Activated CD8-positive, alpha-beta memory T cell treated with anti-CD3 and anti-CD28 coated beads, Interleukin-2, amount 10 ng/mL, durations not matched to agents 7 days and 5 days (primary cell): ENCODE data around the gene SLC1A7. TPM values are rescaled to one million over a fixed set of nuclear protein-coding genes. Genes with fewer than 3 reads are reported as not detected.
"Not testable (repeated sequence)": the region's sequence is repeated elsewhere in the genome, so short reads cannot be mapped to it uniquely, and the experiment has no call there.

Experiments
- ATAC-seq: fragments of 150-1000 bp; cut with Tn5 transposase; one replicate; pipeline ENCODE4 v1.10.0; 2021; ENCODE audit warnings: moderate library complexity
- CTCF ChIA-PET: fragments of 350-600 bp; sonication (Branson Sonifier 250); formaldehyde crosslinking; loops from one replicate; lab custom pipeline; 2021; ENCODE audit warnings: antibody characterized with exemption; lab: Charles Lee
- DNase-seq: peaks from one replicate; pipeline ENCODE4 v3.0.0-alpha.2; 2020
- H3K27ac Mint-ChIP-seq: one replicate; pipeline ENCODE4 v1.8.0; 2021; ENCODE audit warnings: mild to moderate bottlenecking, mixed read lengths
- H3K27me3 Mint-ChIP-seq: one replicate; pipeline ENCODE4 v1.8.0; 2021; ENCODE audit warnings: mixed read lengths
- H3K36me3 Mint-ChIP-seq: one replicate; pipeline ENCODE4 v1.8.0; 2021; ENCODE audit warnings: mild to moderate bottlenecking, mixed read lengths
- H3K4me1 Mint-ChIP-seq: one replicate; pipeline ENCODE4 v1.8.0; 2021; ENCODE audit warnings: mixed read lengths
- H3K4me3 Mint-ChIP-seq: one replicate; pipeline ENCODE4 v1.8.0; 2021; ENCODE audit warnings: mild to moderate bottlenecking, moderate library complexity, mixed read lengths
- H3K9me3 Mint-ChIP-seq: one replicate; pipeline ENCODE4 v1.8.0; 2022; ENCODE audit warnings: low read depth, mixed read lengths
- total RNA-seq, 2 experiments: library from RNA; stranded (reverse); gene quantifications; one replicate each; pipeline ENCODE4 v1.2.3, GENCODE V29; 2021

SLC1A7 gene
- total RNA-seq: not detected

DNA sequence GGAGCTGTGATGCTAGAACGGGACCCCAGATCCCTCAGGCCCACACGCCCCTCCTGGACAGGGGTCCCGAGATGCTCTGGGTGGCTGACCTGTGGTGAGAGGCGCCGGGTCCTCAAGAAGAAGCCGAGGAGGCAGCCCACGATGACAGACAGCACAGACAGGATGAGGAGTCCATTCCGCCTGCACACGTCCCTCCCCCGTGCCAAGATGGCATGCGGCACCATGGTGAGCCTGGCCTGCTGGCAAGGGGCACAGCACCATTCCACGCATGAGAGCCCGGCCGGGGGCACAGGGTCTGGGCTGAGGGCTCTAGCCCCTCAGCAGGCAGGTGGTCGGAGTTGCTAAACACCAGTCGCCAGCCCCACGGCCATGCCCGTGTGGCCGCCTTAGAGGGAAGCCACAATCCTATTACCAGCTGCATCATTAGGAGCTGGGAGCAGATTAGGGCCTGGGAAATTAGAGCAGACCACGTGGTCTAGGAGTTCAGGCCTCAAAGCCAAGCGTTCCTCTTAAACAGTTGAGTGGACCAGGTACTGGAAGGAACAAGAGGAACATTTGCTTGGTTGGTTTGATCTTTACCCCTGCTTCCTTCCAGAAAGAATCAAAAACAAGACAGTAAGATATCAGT, at the start of gene SLC1A7:
TSS of gene SLC1A7 (minus strand) at position 413 of the 628 bp plus-strand sequence. CDS start at position 224, 189 bp downstream.
- Mint-ChIP-seq H3K4me1 (no peaks in the 10 kb centered on the region), H3K27ac (no peak within 1 kb of the TSS), H3K9me3 (peaks cover 6% of the 10 kb centered on the region), H3K36me3 (peaks cover 4% of the 10 kb centered on the region), H3K4me3 (no peak within 1 kb of the TSS), H3K27me3 (no peaks in the 10 kb centered on the region)
- ATAC-seq (no peak), DNase-seq (peak; percentile 31)
- CTCF ChIA-PET: no interaction called here

- Mint-ChIP-seq H3K36me3 (no peaks in the 10 kb centered on the region), H3K9me3 (no peaks in the 10 kb centered on the region), H3K27me3 (peaks cover 11% of the 10 kb centered on the region), H3K27ac (no peak overlapping the region), H3K4me3 (no peak overlapping the region), H3K4me1 (no peaks in the 10 kb centered on the region)
- DNase-seq (no peak), ATAC-seq (no peak)
- CTCF ChIA-PET: no interaction called here
Measured at GRCh38 chr1:53190210-53190611, 47.8 kb upstream of the SLC1A7 start.

GRCh38 chr1:53189061-53189460, 46.6 kb upstream of the SLC1A7 start:
- DNase-seq (no peak), ATAC-seq (no peak)
- no peak overlapping the region for H3K27ac Mint-ChIP-seq
- H3K9me3 Mint-ChIP-seq: no peaks in the 10 kb centered on the region
- no peaks in the 10 kb centered on the region for H3K4me1 Mint-ChIP-seq
- CTCF ChIA-PET: no interaction called here
- peaks cover 11% of the 10 kb centered on the region for H3K27me3 Mint-ChIP-seq
- H3K4me3 Mint-ChIP-seq: no peak overlapping the region
- no peaks in the 10 kb centered on the region for H3K36me3 Mint-ChIP-seq

DNA sequence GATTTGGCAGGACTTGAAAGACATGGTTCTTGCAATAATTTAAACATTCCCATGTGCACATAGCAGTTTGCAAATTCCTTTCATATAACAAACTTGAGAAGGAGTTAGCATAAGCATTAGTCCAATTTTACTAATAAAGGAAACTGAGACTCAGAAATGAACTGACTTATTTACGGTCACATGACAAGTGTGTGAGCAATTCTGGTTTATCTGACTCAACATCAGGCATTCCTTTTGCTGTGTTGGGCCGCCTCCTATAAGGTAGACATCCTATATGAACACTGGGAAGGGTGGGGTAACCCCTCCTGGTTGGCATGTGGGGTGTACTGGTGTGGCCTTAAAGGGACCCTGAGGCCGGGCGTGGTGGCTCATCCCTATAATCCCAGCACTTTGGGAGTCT, 45.7 kb upstream of the SLC1A7 start:
- no peak for DNase-seq
- Mint-ChIP-seq H3K36me3 (no peaks in the 10 kb centered on the region), H3K27me3 (peaks cover 11% of the 10 kb centered on the region), H3K4me3 (no peak overlapping the region), H3K9me3 (no peaks in the 10 kb centered on the region), H3K27ac (no peak overlapping the region), H3K4me1 (no peaks in the 10 kb centered on the region)
- CTCF ChIA-PET: no interaction called here
- ATAC-seq: no peak

GRCh38 chr1:53187401-53187800, 45.0 kb upstream of the SLC1A7 start:
- CTCF ChIA-PET: interaction anchor here (1.5 to 1.7 kb wide), 3 partner anchors 14 to 266 kb away, joined by 5 to 6 read pairs (median 5); partner anchors contain the start of gene ECHDC2
- ATAC-seq: no peak
- H3K9me3 Mint-ChIP-seq: no peaks in the 10 kb centered on the region

DNA sequence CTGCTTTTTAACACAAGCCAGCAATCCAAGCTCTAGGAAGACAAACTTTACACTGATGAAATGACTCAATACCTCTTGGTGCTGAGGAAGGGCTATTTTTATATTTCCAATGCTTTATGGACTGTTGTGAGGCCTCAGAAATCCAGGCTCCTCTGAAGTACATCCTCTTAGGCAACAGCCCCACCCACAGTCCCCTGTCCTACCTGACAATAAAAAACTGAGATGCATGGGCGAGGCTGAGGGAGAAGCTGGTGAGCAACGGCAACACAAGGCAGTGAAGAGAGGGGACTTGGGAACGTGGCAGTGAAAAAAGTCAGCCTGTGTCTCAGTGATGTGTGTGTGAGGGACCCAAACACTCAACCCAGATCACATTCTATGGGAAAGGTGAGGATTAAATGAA, 44.1 kb upstream of the SLC1A7 start:
- ATAC-seq: no peak
- no peaks in the 10 kb centered on the region for H3K9me3 Mint-ChIP-seq
- no peak for DNase-seq
- peaks cover 11% of the 10 kb centered on the region for H3K27me3 Mint-ChIP-seq
- H3K4me3 Mint-ChIP-seq: no peak overlapping the region
- no peaks in the 10 kb centered on the region for H3K4me1 Mint-ChIP-seq
- CTCF ChIA-PET: interaction anchor here (0.8 to 2.1 kb wide), 6 partner anchors 10 to 361 kb away, joined by 3 to 15 read pairs (median 5); partner anchors contain the start of genes CPT2 and ECHDC2
- H3K36me3 Mint-ChIP-seq: no peaks in the 10 kb centered on the region
- no peak overlapping the region for H3K27ac Mint-ChIP-seq

More at GRCh38 chr1:53187401-53187800, 45.0 kb upstream of the SLC1A7 start:
- Mint-ChIP-seq H3K4me3 (no peak overlapping the region), H3K36me3 (no peaks in the 10 kb centered on the region), H3K27ac (no peak overlapping the region), H3K27me3 (peaks cover 11% of the 10 kb centered on the region), H3K4me1 (no peaks in the 10 kb centered on the region)
- DNase-seq: no peak

DNA sequence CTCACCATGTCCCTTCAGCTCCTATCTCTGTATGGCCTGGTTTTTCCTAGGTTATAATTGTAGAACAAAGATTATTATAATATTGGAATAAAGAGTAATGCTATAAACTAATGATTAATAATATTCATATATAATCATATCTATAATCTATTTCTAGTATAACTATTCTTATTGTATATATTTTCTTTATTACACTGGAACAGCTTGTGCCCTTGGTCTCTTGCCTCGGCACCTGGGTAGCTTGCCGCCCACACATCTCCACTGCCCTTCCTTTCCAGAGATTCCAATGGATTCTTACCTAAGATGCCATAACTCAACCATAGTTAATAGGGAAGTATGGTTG, 43.5 kb upstream of the SLC1A7 start:
- CTCF ChIA-PET: interaction anchor here (0.8 to 2.1 kb wide), 7 partner anchors 9 to 360 kb away, joined by 3 to 15 read pairs (median 5); partner anchors contain the start of genes CPT2 and ECHDC2
- peaks cover 14% of the 10 kb centered on the region for H3K27me3 Mint-ChIP-seq
- H3K4me3 Mint-ChIP-seq: not testable (repeated sequence)

GRCh38 chr1:53183095-53183990, 40.9 kb upstream of the SLC1A7 start:
- ATAC-seq: no peak
- H3K9me3 Mint-ChIP-seq: no peaks in the 10 kb centered on the region
- no peaks in the 10 kb centered on the region for H3K4me1 Mint-ChIP-seq
- CTCF ChIA-PET: interaction anchor here (0.7 to 1.5 kb wide), 9 partner anchors 9 to 484 kb away, joined by 3 to 11 read pairs (median 4); no protein-coding TSS in a partner anchor
- no peaks in the 10 kb centered on the region for H3K36me3 Mint-ChIP-seq
- no peak overlapping the region for H3K27ac Mint-ChIP-seq
- no peak for DNase-seq
- peaks cover 22% of the 10 kb centered on the region for H3K27me3 Mint-ChIP-seq
- H3K4me3 Mint-ChIP-seq: no peak overlapping the region

More for the DNA sequence above, 43.5 kb upstream of the SLC1A7 start:
- H3K27ac Mint-ChIP-seq, H3K36me3 Mint-ChIP-seq, H3K4me1 Mint-ChIP-seq, DNase-seq, H3K9me3 Mint-ChIP-seq, ATAC-seq: not testable (repeated sequence)

- Mint-ChIP-seq H3K4me3 (no peak overlapping the region), H3K9me3 (no peaks in the 10 kb centered on the region), H3K27me3 (peaks cover 19% of the 10 kb centered on the region), H3K27ac (no peak overlapping the region), H3K4me1 (no peaks in the 10 kb centered on the region), H3K36me3 (no peaks in the 10 kb centered on the region)
- ATAC-seq (no peak), DNase-seq (no peak)
- CTCF ChIA-PET: interaction anchor here (0.6 to 4.1 kb wide), 17 partner anchors 9 to 484 kb away, joined by 3 to 17 read pairs (median 3); no protein-coding TSS in a partner anchor
Measured at GRCh38 chr1:53182716-53183094, 40.3 kb upstream of the SLC1A7 start.

- Mint-ChIP-seq H3K27ac (no peak overlapping the region), H3K4me3 (no peak overlapping the region), H3K4me1 (no peaks in the 10 kb centered on the region), H3K36me3 (no peaks in the 10 kb centered on the region), H3K27me3 (peaks cover 14% of the 10 kb centered on the region), H3K9me3 (no peaks in the 10 kb centered on the region)
- peak; percentile 90 for ATAC-seq
- peak; percentile 89 for DNase-seq
- CTCF ChIA-PET: interaction anchor here (0.6 to 4.1 kb wide), 17 partner anchors 9 to 483 kb away, joined by 3 to 17 read pairs (median 3); no protein-coding TSS in a partner anchor
Measured at GRCh38 chr1:53182111-53182593, 39.7 kb upstream of the SLC1A7 start.

DNA sequence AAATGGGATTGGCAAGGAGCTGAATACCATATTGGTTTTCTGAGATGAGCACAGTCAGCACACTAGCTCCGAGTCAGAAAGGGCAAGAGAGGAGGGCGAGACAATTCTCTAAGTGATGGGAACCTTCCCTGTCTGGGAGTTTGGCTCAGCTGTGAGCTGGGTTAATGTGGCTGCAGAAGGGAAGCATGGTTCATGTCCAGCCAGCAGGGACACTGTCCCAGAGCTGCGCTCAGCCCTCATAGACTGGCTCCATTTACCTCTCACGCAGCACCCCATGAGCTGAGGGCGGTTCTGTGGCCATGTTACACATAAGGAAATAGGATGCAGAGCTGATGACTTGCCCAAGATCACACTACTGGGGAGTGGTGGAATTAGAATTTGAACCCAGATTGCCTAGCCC, 38.5 kb upstream of the SLC1A7 start:
- DNase-seq: no peak
- H3K36me3 Mint-ChIP-seq: no peaks in the 10 kb centered on the region
- ATAC-seq: no peak
- no peak overlapping the region for H3K27ac Mint-ChIP-seq
- no peaks in the 10 kb centered on the region for H3K4me1 Mint-ChIP-seq
- H3K4me3 Mint-ChIP-seq: no peak overlapping the region
- H3K9me3 Mint-ChIP-seq: no peaks in the 10 kb centered on the region
- peaks cover 18% of the 10 kb centered on the region for H3K27me3 Mint-ChIP-seq
- CTCF ChIA-PET: interaction anchor here (0.5 to 4.1 kb wide), 4 partner anchors 17 to 441 kb away, joined by 3 to 17 read pairs (median 4); no protein-coding TSS in a partner anchor

DNA sequence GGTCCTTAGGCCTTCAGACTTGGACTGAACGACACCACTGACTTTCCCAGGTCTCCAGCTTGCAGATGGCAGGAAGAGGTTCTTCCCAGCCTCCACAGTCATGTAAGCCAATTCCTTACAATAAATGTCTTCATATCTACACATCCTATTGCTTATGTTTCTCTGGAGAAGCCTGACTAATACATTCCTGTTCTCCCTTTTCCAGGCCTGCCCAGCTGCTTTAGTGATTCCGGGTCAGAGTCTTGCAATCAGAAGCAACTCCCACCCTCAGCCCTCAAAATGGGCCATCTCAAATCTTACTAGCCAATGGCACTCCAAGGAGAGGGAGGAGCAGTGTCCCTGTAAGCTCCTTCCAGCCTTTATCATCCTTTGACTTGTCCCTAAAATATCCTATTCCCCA, 37.8 kb upstream of the SLC1A7 start:
- Mint-ChIP-seq H3K27me3 (peaks cover 22% of the 10 kb centered on the region), H3K4me3 (no peak overlapping the region), H3K9me3 (no peaks in the 10 kb centered on the region), H3K27ac (no peak overlapping the region), H3K4me1 (no peaks in the 10 kb centered on the region), H3K36me3 (no peaks in the 10 kb centered on the region)
- CTCF ChIA-PET: interaction anchor here (1.4 to 4.1 kb wide), 2 partner anchors 275 to 440 kb away, joined by 3 to 17 read pairs; no protein-coding TSS in a partner anchor
- ATAC-seq (no peak), DNase-seq (no peak)
